GM21786 (cell line): ENCODE measurements around the gene PSMB5.

ENCODE experiments used
- ATAC-seq: cut with Tn5 transposase; IDR thresholded peaks from one replicate; pipeline ENCODE4 v1.9.1; 2021; ENCODE audit not compliant: unreplicated experiment

PSMB5 gene

DNA sequence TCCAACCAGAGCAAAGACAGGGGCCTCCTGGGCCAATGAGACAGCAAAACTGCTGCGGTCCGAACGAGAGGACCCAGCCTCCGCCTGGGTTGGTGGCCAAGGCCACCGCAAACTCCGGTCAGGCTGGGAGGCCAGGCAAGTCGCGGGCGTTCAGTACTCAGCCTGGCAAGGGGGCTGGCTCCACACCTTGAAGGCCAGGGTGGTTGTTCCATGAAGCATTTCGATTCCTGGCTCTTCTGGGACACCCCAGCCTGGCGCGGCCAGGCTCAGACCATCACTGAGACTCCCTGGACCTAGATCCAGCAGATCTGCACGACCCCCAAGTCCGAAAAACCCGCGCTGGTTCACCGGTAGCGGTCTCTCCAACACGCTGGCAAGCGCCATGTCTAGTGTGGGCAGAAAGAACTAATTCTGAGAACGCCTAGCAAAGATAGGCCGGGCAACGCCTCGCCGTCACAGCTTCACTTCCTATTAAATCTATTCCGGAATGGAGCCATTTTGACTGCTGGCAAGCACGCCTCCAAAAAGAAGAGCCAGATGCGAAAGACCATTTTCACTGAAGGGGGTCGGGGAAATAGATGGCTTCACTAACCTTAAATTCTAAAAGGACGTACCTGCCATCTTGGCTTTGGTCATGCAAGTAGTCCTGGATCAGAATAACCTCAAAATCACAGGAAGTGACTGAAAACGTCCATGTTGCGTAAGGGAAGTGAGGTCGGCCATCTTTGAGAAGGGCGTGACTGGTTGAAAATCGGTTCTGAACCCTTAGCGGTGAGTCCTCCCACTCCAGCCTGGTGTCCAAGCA lies at the start of gene PSMB5:
PSMB5 (minus strand) TSS at position 403 of the 805 bp plus-strand sequence; CDS start at position 384, 19 bp downstream.
- ATAC-seq, result peak; percentile 91

DNA sequence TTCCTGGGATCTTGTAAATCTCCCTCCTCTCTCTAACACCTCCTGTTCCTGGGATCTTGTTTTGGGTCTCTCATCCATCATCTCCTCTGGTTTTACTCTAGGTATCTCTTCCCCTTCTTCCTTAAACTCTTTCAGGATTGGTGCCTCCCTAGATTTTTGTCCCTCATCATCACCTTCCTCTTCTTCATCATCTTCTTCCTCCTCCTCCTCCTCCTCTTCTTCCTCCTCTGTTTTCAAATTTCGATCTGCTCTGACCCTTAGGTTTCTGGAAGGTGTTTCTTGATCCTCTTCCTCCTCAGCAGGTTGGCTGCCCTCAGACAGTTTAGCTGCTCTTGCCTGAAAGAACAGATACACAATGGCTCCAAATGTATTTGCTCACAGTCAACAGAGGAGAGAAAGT lies 45.8 kb upstream of the PSMB5 start:
- ATAC-seq, result no peak

DNA sequence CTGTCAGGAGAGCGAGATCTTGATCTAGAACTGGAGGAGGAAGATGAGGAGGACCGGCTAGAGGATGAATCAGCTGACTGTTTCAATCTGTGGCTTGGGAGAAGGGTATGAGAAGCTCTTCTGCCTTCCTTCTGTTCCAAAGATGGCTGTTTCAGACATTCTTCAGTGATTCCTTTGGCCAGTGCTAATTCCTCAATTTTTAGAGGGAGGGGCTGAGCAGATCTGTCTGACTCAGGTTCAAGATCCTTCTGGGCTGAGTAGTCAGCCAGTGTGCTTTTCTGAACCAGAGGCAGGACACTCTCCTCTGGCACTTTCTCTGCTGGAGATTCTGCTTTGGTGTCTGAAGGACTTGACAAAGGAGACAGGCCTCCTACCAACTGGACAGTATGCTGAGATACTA lies 45.0 kb upstream of the PSMB5 start:
- ATAC-seq, result no peak

DNA sequence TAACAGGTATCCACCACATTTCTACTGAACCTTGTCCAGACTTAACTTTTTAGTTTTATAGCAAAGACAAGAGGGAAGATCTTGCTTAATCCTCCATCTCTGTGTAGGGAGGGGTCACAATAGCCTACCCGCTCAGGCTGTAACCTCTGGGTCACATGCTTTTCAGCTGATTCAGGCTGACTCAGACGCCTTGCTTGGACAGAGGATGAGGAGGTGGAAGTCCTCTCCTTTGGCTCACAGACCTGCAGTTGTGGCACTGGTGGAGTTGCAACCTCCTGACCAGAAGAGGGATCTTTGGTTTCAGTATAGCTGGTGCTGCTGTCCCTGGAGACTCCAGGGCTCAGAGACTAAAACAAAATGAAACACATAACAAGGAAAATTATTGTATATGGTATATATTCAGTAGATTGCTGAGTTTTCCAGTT lies 44.0 kb upstream of the PSMB5 start:
- ATAC-seq, result no peak

DNA sequence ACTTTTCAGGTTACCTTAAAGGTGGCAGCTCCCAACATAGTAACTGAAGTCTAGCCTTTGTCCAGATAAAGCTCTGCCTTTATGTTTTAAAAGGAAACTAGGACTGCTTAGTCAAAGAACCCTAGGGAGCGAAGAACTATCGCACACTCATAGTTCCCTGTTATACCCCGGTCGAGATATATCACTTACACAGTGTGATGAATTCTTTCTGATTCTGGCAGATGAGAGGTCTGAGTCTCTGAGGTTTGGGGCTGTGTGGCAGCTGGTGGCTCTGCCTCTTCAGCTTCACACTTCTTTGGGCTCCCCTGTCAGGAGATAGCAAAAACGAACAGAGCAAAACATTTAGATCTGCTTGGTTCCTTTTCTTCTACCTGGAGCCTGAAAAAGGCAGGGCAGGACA lies 43.3 kb upstream of the PSMB5 start:
- no peak for ATAC-seq

DNA sequence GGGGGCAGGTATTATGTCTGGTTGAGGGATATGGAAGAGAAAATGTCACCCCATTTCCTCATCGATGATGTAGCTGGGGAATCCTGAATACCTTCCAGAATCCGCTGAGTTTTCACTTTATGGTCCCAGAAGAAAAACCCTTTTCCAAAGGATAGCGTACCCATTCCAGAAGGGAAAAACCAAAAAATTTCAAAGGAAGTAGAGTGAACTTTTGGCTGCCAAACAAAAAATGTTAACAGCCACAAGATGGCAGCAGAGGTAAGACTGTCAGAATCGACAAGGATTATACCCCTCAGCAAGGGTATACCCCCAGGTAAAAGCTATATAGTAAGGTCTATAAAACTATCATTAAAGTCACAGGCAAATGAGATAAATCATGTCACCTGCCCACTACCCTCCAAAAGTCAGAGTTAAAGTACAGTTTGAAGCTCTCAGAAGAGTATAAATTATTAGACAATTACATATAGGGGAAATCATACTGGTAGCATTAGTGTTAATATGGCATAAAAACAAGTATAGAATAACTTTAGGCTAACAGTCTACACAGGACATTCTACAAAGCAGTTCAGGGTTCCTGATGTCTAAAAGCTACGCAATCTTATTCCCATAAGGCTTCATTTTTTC lies 42.2 kb upstream of the PSMB5 start:
- no peak for ATAC-seq

DNA sequence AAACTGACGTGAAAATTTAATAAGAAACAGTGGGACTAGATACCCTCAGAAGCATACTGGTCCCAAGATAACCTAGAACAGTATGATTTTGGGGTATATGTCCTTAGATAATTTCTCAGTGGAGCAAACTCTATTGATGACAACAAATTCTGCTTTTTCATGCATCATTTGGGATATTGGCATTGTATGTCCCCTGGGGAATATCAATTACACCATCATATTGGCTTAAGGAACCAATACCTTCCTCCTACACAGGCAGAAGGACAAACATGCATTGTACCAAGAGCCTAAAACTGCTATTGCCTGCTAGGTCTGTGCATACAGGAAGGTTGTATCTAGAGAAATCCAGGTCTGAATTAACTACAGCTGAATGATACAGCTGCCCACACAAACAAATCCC lies 40.2 kb upstream of the PSMB5 start:
- ATAC-seq, result no peak

DNA sequence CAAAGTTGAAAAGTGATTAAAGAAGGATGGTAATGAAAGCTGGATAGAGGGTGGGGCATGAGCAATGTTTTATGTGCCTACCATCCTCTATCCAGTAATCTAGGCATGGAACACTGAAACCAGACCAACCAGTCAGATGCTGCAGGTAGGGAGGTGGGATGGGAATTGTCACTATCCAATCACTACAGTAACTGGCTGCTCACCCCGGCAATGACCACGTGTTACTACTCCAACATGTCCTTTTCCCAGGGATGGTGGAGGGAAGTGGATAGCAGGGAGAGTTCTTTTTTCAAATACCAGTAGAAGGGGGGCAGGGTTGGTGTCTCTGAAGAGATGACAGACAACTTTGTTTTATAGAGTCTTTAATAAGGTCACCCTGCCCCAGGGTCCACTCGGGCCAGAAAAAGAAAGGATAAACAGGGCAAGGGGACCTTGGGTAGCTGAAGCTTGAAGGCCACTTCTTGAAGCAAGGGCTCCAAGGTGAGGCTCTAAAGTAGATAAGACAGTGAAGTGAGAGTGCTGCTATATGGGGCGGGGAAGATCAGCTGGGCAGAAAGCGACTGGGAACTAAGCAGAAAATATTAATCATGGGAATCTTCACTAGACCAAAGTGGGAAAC lies 37.3 kb upstream of the PSMB5 start:
- no peak for ATAC-seq

DNA sequence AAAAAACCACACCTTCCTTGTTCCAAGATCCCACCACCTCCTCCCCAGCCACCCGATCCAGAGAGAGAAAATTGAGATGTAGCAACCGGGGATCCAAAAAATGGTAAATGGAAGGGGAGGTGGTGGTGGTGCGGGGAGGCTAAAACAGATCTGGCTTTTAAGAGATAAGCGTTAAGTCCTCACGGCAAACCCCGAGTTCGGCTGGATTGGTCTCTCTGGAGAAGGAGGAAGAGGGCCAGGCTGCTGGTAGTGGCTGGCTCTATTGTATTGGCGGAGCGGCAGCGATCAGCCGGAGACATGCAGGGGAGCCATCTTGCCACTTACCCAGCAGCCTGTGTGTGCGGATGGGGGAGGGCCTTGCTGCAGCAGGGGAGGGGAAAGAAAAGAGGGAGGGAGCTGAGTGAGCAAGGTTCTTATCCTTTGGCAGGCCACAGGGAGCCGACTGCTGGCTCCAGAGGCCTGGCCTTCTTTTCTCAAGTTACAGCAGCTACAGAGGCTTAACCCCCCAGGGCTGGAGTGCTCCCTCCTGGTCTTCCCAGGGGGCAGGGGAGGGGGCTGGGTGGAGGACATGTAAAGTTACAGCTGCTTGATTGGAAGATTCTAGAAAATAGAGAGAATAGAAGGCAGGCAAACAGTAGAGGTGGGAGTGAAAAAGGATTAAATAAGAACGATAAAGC lies 36.7 kb upstream of the PSMB5 start:
- ATAC-seq, result peak; percentile 93

DNA sequence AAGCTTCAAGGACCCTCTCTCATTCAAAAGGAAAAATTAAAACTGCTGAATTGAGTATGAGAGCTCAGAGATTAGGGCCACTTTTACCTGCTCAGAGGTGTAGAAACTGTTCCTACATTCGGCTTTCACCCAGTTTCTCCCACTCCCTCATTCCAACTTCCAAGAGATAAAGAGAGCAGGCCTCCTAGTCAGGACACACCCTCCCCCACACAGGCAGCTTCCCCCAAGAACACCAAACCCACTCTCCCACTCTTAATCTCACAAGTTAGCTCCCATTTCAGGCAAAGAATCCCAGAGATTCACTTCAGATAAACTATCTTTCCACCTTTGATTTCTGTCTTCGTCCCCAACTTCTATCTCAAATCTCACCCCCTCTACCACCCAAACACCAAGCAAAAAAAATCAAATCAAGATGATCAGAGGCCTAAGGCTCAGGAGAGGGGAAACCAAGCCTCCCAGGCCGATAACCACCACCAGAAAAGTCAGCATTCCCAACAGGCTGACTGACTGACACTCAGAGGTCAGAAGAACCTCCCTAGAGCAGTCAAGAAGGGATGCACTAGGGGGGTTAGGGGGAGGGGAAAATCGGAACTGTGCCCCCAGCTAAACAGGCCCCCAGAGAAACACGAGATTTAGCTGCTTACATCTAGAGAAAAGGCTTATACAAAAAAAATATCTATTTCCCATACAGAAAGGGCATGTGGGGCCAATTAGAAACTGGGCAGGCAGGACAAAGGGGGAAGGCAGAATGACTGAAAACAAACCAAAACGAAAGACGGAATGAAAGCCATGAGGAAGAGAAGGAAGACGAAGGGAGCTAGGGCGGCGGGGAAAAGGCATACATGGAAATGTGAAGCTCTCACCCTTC lies 35.8 kb upstream of the PSMB5 start:
- ATAC-seq, result no peak

DNA sequence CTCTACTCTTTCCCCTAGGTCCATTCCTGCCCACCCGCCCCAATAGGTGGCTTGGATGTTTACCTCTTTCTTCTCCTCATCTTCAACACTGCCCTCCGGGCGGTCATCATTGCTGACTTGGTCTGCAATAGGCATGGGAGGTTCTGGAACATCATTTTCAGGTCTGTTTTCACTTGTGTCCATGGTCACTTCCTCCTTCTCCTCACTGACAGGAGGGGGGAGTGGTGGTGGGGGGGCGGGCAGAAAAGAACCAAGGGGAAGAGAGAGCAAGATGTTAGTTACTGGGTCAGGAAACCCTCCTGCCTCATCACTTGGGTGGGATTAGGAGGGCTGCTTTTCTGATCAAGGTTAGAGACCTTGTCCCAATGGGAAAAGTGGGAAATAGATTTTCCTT lies 34.7 kb upstream of the PSMB5 start:
- no peak for ATAC-seq

DNA sequence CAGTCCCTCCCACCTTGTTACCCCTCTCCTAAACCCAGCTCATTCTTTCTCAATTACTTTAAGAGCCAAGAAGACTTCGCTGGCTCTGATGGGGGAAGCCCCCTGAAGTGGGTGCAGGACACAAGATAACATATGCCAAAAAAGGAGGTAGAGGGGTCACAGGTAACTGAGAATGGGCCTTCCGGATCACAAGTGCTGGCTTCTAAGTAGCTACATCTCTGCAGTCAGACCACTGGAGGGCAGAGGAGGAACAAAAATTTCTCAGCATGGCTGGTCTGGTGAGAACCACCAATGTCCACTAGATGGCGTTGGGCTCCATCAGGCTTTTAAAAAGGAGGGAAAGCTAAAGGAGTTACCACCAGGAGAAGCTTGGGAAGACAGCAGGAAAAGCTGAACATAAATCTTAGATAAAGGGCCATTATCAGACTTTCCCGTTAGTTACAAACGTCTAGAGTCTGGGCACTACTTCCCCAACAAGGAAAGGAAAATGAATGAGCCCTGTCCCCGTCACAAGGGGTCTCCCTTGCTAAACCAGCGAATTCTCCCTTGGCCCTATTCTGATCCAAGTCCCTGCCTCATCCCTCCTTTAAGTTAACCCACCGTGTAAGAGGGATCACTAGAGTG lies 34.2 kb upstream of the PSMB5 start:
- peak; percentile 59 for ATAC-seq

DNA sequence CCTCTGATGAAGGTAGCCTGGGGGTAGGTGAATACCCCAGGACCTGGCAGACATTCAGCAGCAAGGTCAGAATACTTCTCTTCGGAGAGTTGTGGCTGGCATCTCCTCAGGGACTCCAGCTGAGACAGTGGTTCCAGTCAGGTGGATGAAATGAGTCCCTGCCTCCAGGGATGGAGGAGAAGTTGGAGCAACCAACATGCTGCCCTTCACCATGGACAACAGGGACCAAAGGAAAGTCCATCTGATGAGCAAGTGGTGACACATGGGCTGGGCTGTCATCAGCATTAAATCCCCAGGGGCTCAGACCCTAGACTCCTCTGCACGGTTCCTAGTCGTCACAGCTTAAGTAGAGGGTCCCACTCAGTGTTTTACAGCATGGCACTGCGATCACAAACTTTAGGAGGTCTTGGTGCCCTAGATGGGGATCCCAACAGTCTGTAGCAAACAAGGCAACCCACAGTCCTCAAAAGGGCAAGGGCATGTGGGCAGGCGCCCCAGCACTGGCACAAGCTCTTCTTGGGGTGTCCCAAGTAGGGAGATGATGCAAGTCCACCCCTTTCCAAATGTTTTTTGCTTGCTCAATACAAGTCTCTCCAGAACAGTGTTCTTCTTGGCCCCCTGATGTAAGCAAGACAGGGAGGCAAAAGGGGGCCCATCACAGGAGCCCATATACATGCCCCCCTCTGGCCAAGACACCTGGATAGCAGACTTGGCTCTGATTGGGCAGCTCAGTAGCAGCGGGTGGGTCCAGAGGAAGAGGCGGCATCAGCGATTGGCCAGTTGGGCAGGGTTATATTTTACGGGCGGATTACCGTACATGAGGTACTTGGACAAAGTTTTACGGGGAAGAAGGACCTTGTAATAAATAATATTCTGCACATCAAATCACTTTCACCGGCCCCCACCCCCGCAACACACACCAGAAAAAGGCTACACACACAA lies 33.4 kb upstream of the PSMB5 start:
- no peak for ATAC-seq

DNA sequence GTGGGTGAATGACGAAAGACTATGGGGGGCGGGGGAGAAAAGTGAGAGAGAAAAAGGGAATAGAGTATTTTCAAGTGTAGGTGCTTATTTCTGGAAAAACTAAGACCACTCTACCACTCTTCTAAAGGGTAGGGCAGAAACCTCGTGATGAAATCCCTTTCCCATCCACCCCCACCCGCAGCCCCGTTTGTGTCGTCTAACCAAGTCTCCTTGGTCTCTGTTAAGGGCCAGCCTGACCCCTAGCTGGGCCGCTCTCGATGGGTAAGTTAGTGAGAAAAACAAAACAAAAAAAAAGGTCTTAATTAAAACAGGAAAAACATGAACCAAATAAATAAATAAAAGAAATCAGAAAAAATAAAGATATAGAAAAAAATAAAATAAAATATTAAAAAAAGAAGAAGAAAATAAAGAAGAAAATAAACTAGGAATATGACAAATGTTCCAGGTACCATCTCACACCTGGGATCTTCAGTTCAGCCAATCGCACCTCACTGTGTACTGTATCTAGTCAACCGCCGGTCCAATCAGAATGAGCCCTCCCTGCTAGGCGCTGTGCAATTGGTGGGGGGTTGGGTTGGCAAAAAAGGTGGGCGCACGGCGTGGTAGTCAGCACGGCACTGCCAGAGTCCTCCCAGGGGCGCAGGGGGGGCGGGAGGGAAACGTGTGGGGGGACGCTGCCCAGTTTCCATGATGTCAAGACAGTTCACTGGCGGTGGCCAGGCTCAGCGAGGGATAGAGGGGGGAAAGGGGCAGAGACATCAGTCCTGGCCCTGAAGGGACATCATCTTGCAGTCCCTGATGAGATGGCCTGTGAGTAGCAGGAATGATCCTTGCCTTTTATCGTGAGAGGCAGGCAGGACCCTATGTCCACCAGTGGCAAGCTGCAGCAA lies 32.4 kb upstream of the PSMB5 start:
- no peak for ATAC-seq

DNA sequence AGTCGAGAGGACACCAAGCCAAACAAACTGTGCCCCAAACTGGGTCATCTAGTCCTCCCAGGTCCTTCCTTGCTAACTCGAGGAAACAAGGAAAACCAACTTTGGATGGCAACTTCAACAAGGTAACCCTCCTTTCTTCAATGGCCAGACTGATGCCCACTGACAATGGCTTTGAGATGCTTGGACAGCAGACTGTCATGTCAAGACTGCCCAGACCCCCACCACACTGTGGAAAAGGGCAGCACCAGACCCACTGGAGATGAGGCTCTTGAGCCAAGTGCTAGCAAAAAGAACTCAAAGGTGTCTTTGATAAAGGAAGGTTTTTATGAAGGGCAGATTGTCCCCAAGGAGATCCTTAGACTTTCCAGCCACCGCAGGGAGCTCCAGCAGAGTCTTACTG lies 31.7 kb upstream of the PSMB5 start:
- no peak for ATAC-seq

DNA sequence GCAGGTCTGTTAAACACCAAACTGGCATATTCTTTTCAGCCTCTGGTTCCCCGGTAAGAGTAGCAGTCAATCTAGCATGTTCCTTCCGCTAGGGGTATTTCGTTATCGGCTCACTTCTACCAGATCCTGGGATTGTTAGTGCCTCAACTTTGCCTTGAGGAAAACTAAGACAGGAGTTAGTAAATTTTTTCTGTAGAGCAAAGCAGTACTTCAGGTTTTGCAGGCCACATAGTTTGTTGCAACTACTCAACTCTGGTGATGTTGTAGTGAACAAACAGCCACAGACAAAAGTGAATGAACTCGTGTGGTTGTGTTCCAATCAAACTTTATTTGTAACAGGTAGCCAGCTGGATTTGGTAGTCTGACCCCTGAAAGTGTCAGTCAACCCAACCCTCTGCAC lies 28.9 kb upstream of the PSMB5 start:
- ATAC-seq, result no peak

DNA sequence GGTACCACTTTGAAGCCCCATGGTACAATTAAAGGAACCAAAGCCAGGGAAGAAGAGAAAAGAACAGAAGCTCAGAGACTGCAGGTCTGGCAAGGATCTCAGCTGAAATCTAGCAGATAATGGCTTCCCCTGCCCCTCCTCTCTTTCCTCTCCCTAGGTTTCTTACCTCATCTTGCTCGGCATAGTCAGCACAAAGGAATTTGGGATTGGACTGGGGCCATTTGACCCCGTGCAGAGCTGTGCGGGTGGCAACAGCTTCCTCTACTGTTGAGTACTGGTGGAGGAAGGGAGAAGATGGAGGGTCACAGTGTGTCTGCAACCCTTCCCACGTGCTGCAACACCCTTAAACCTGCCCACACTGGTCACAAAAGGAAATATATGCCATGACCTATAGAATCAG lies 27.3 kb upstream of the PSMB5 start:
- ATAC-seq, result no peak
